HAP-1 (cell line): ENCODE measurements around the gene SYTL1.

Experiments used
- DNase-seq, 2 experiments: peaks; one replicate each; pipeline ENCODE4 v3.0.0-alpha.2; 2016 to 2020; ENCODE audit warnings: low spot score in 2 of 2
- H3K27me3 ChIP-seq: fragments of 250-450 bp; sonication (Bioruptor Pico); 2 replicates; pipeline ENCODE4 v1.5.1; 2020; ENCODE audit warnings: low read depth, mild to moderate bottlenecking, moderate library complexity
- H3K36me3 ChIP-seq: fragments of 250-450 bp; sonication (Bioruptor Pico); replicated peaks from 2 replicates; pipeline ENCODE4 v1.5.1; 2020; ENCODE audit warnings: mild to moderate bottlenecking
- H3K4me1 ChIP-seq: fragments of 250-450 bp; sonication (Bioruptor Pico); 2 replicates; pipeline ENCODE4 v1.5.1; 2020; ENCODE audit warnings: mild to moderate bottlenecking
- H3K4me3 ChIP-seq: fragments of 250-450 bp; sonication (Bioruptor Pico); 2 replicates; pipeline ENCODE4 v1.5.1; 2020; ENCODE audit warnings: mild to moderate bottlenecking, moderate library complexity
- H3K9me3 ChIP-seq: fragments of 250-450 bp; sonication (Bioruptor Pico); 2 replicates; pipeline ENCODE4 v1.5.1; 2020; ENCODE audit warnings: mild to moderate bottlenecking, moderate library complexity
- in situ Hi-C: fragments of 300-500 bp; cut with MboI; formaldehyde crosslinking; loops from 3 replicates; pipeline ENCODE4 v1.14.3; 2020; ENCODE audit warnings: low sequenced_read_pairs, inconsistent platforms, mixed read lengths

The SYTL1 gene

DNA sequence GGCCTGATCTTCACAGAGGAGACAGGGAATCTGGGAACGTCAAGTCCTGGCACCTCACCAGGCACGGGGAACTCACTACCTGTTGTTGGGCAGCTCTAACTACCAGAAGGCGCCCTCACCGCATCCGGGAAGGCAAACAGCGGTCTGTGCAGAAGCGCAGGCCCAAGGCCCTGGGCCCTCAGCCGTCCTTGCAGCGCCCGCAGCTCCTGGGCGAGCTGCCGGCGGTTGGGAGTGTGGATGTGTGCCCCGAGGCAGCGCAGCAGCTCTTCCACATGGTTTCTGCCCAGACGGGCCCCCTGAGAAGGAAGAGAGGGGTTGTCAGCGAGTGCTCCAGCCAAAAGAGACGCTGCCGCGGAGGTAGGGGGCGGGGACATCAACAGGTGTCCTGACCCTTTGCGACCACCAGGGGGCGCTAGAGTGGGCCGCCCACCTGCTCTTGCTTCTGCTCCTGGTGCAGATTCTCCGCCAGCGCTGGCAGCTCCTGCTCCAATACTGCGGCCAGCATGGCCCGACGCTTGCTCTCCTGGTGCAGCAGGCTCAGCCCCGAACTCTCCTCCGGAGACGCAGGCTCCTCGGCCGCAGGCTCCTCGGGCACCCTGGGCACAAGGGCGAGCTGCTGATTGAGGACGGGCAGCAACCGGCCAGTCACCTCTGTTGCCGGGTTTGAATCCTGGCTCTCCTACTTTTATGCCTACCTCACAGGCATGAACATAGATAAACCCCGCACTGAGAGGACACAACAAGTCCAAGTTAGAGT lies 15.6 kb downstream of the SYTL1 start:
- Histone ChIP-seq H3K36me3 (peaks cover 5% of the 10 kb centered on the region; the same call in 1 of the 2 replicates), H3K9me3 (no peaks in the 10 kb centered on the region), H3K4me1 (peaks cover 3% of the 10 kb centered on the region; the same call in 1 of the 2 replicates), H3K4me3 (no peak overlapping the region), H3K27me3 (no peaks in the 10 kb centered on the region)
- peak; percentile 65 to 83 for DNase-seq
- in situ Hi-C loops: no loop called here

DNA sequence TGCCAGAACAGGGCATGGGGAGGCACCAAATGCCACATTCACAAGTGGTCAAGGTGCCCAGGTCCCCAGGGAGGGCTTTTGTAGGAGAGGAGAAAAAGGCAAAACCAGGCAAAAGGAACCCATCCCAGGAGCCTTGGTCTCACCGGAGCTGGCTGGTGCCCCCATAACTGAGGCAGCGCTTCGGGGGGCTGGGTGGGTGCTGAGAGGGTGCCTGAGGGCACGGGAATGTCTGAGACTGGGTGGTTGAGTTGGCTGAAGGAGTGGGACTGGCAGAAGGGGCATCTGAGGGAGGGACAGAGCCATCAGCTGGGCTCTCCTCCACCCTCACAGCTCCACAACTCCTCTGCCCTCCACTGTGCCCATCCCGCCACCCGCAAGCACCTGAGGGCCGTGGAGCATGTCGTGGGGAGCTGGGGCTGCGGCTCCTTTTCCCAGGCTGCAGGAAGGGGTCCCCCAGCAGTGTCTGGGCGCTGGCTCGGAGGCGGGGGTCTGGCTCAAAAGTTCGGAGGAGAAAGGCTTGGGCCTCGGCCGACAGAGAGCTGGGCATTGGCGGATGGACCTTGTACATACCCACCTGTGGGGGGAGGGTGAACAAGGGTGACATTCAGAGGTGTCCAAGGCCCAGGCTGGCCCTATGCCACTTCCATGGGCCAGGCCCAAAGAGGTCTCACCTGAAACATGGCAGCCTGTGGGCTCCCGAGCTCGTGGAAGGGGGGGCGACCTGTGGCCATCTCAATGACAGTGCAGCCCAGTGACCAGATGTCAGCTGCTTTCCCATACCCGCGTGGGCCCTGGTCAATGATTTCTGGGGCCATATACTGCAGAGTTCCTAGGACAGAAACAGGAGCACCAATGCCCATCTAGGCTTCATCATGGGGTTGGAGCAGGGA lies 16.5 kb downstream of the SYTL1 start:
- Histone ChIP-seq H3K36me3 (peaks cover 5% of the 10 kb centered on the region; the same call in 1 of the 2 replicates), H3K27me3 (no peaks in the 10 kb centered on the region), H3K4me1 (peaks cover 3% of the 10 kb centered on the region; the same call in 1 of the 2 replicates), H3K4me3 (no peak overlapping the region), H3K9me3 (no peaks in the 10 kb centered on the region)
- DNase-seq: no peak
- in situ Hi-C loops: no loop called here

DNA sequence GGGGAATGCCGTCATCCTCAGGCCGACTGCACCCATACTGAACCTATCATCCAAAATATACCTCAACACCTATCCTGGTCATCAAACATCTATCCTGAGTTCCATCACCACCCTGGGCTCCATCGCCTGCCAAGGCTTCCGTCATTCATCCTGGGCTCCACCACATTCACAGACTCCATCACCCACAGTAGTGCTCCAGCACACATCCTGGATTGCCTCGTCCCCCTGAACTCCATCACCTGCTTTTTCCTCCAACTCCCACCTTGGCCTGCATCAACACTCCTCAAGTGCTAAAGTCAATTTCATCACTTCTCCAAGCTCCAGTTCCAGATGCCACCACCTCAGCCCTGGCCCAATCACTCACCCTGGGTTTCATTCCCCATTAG lies 17.1 kb downstream of the SYTL1 start:
- Histone ChIP-seq H3K36me3 (peaks cover 5% of the 10 kb centered on the region; the same call in 1 of the 2 replicates), H3K27me3 (no peaks in the 10 kb centered on the region), H3K4me3 (no peak overlapping the region), H3K4me1 (peaks cover 3% of the 10 kb centered on the region; the same call in 1 of the 2 replicates), H3K9me3 (no peaks in the 10 kb centered on the region)
- DNase-seq: no peak
- in situ Hi-C loops: no loop called here

DNA sequence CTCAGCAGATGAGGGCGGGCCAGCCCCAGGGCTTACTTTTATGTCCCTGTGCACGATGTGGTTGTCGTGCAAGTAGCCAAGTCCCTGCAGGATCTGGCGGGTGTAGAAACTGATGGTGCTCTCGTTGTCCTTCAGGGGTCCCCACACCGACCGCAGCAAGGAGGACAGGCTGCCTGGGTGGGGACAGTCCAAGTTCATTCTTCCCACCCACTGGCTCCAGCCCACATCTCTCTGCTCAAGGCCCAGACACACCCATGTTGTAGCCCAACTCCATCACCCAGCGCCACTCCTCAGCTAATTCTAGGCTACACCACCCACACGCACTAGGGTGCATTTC lies 18.0 kb downstream of the SYTL1 start:
- H3K36me3 ChIP-seq: peaks cover 5% of the 10 kb centered on the region; the same call in 1 of the 2 replicates
- no peaks in the 10 kb centered on the region for H3K9me3 ChIP-seq
- in situ Hi-C loops: no loop called here
- H3K4me3 ChIP-seq: no peak overlapping the region
- peaks cover 3% of the 10 kb centered on the region; the same call in 1 of the 2 replicates for H3K4me1 ChIP-seq
- no peaks in the 10 kb centered on the region for H3K27me3 ChIP-seq
- DNase-seq: no peak

DNA sequence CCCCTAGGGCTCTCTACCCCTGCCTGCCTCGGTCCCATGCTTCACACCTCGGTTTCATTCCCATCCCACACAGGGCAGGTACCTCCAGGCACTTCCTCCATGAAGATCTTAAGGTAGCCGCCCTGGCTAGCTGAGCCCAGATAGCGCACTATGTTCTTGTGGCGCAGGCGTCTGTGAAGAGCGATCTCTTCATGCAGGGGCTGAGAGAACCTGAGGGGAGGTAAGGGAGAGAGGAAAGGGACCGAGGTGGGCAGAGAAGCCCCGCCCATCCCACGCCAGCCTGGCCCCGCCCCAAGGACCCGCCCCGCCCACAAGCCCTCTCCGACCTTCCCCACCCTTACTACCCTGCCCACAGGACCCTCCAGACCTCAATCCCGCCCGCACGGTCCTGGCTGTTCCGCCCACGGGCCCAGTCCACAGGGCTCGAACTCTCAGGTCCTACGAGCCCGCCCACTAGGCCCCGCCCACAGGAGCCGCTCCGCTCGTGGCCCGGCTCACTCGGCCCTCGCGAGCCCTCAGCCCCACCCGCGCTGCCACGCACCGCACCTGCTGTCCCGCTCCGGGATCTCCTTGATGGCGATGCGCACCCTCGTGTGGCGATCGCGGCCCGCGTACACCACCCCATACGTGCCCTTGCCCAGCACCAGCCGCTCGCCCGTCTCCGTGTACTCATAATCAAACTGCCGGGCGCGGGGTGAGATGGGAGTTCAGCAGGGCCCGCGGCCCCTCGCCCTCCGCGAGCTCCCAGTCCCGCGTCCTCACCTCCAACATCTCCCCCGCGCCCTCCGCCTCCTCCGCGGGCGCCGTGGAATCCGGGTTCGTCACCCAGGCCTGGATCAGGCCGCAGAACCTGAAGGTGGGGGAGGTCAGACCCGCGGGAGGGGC lies 18.6 kb downstream of the SYTL1 start:
- Histone ChIP-seq H3K4me1 (peaks cover 3% of the 10 kb centered on the region; the same call in 1 of the 2 replicates), H3K4me3 (no peak overlapping the region), H3K36me3 (peaks cover 5% of the 10 kb centered on the region; the same call in 1 of the 2 replicates), H3K9me3 (no peaks in the 10 kb centered on the region), H3K27me3 (no peaks in the 10 kb centered on the region)
- no peak for DNase-seq
- in situ Hi-C loops: no loop called here

DNA sequence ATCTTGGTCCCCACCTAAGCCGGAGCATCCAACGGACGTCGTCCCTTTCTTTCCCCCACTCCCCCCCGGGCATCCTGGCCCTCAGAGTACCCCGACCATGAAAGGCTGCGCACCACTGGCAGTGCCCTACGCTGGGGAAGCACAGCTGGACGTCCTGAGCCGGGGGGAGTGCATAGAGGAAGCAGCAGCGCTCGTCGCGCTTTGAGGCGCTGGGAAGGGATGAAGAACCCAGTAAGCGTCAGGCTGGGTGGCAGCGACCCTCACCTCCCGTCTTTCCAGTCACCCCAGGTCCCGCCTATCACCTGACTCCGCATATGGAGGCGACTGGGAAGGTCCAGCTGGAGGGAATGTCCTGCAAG lies 19.2 kb downstream of the SYTL1 start:
- no peak overlapping the region for H3K4me3 ChIP-seq
- DNase-seq: no peak
- in situ Hi-C loops: no loop called here
- peaks cover 3% of the 10 kb centered on the region; the same call in 1 of the 2 replicates for H3K4me1 ChIP-seq
- H3K36me3 ChIP-seq: peaks cover 3% of the 10 kb centered on the region; the same call in 1 of the 2 replicates
- no peaks in the 10 kb centered on the region for H3K27me3 ChIP-seq
- no peaks in the 10 kb centered on the region for H3K9me3 ChIP-seq

DNA sequence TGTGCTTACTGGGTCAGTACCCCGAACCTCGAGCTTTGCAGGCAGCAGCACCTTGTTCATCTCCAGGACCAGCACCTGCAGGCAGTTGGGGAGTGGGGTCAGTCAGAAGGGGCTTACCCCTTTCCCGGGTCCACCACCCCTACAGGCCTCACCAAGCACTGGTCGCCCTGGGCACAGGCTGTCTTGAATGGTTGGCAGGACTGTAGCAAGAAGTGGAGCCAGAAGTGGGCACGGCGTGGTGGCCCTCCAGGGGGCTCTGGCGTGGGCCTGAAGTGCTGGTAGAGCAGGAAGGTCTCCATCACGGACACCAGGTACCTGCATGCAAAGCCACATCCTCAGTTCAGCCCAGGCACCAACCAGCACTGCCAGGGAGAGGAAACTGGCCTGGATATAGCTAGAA lies 19.7 kb downstream of the SYTL1 start:
- H3K4me3 ChIP-seq: no peak overlapping the region
- peaks cover 3% of the 10 kb centered on the region; the same call in 1 of the 2 replicates for H3K4me1 ChIP-seq
- no peaks in the 10 kb centered on the region for H3K27me3 ChIP-seq
- peaks cover 3% of the 10 kb centered on the region; the same call in 1 of the 2 replicates for H3K36me3 ChIP-seq
- no peak for DNase-seq
- in situ Hi-C loops: no loop called here
- H3K9me3 ChIP-seq: no peaks in the 10 kb centered on the region

DNA sequence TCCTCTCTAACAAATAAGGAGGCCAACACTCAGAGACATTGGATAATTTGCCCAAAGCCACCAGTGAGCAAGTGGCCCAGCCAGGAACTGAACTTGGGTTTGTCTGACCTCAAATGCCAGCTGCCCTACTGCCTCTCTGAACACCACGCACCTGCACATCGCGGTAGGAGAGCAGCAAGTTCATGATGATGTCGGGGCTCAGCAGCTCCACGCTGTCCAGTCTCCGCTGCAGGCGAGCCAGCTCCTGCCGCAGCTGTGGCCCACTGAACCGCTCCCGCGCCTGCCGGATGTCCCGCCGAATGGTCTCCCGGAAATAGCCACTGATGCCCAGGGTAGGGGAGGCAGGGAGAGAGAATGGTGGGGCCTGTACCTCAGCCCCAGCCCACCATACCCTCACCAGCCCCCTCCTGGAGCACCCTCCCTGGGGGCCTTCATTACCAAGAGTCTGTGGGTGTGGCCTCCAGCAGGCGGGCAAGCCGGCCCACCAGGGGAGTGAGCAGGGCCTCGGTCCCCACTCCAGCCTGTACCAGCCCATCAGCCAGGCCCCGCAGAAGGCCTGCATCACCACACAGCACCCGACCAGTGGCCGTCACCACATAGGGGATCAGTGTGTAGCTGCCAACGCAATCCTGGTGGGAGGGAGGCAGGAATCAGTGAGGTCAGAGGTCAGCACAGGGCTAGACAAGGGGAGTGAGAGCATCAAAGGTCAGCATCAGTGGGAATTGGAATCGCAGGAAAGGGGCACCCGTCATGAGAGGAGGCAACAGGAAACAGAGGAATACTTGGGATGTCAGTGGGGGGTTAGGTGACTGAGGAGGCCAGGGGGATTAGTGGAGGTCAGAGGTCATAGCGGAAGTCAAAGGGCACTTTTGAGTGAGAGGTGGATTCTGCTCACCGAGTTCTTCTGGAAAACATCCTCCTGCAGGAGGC lies 22.2 kb downstream of the SYTL1 start:
- Histone ChIP-seq H3K4me3 (no peak overlapping the region), H3K27me3 (no peaks in the 10 kb centered on the region), H3K4me1 (peaks cover 6% of the 10 kb centered on the region; the same call in 1 of the 2 replicates), H3K36me3 (no peaks in the 10 kb centered on the region), H3K9me3 (no peaks in the 10 kb centered on the region)
- in situ Hi-C loops: no loop called here
- no peak for DNase-seq

DNA sequence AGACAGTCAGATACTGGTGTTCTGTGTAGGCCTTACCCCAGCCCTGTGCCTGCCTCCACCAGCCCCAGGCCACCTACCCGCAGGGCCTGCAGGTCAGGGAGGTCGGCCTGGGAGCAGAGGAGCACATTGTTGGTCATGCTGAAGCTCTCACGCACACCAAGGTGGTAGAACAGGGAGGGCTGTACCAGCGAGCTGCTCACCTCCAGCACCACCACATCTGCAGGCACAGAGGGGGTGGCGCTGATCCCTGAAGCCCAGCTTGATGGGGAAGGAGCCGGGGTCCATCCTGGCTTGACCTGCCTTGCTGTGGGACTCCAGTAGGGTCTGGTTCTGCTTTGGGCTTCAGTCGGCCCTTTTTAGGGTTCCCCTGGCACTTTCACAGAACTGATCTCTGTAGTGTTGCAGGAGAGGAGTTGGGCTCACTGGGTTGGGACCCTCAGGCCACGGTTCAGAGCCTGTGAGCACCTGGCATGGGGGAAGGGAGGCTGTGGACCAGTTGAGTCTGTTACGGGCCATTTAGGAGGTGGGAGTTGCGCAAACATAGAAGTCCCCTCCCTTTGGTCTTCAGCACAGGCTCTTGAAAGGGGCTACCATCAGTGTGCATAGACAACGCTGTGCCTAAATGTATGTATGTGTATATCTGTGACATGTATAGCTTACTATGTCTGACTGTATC lies 23.0 kb downstream of the SYTL1 start:
- peaks cover 6% of the 10 kb centered on the region; the same call in 1 of the 2 replicates for H3K4me1 ChIP-seq
- in situ Hi-C loops: no loop called here
- H3K36me3 ChIP-seq: no peaks in the 10 kb centered on the region
- no peak for DNase-seq
- no peaks in the 10 kb centered on the region for H3K27me3 ChIP-seq
- H3K9me3 ChIP-seq: no peaks in the 10 kb centered on the region
- peak overlapping the region; percentile 59 for H3K4me3 ChIP-seq

DNA sequence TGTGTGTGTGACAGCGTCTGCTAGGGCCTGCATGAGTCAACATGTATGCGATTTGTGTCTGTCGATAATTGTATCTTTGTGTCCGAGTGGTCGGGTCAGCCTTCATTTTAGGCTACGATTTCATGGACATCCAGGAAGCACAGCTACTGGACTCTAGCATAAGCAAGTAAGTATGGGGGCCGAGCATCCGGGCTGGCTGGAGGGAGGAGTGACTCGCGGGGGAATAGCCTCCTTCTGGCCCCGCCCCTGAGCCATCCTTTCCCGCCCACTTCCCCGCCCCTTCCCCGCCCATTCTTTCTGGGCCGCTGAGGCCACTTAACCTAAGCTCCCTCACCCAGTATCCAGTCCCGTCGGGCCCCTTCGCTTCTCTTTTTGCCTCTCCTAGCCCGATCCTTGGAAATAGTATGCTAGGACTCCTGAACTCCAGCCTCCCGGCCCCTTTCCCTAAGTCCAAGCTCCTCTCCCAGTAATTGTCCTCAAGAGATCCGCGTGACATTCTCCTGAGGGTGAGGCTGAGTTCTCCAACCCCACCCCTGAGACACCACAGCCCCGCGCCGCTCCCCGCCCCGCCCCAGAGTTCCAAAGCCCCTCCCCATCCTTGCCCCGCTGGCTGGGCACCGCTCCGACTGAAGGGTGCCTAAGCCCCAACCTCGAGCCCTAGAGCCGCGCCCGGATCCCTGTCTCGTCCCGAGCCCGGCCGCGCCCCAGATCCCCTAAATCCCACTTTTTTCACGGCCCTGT lies 23.7 kb downstream of the SYTL1 start:
- in situ Hi-C loops: no loop called here
- DNase-seq: peak; percentile 75 to 93
- H3K4me1 ChIP-seq: peaks cover 6% of the 10 kb centered on the region; the same call in 1 of the 2 replicates

DNA sequence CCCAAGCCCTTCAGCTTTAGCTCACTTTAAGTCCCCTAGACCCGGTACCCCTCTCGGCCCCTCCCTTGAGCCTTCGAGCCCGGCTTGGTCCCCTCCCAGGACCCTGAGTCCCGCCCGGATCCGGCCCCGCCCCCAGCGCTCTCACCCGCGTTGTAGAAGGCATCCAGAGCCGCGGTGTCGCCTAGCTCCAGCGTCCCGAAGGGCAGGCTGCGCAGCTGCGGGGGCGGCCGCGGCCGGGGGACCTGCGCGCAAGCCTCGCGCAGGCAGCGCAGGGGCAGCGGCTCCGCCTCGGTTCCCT lies 24.2 kb downstream of the SYTL1 start:
- peak overlapping the region; percentile 59 for H3K4me3 ChIP-seq
- peaks cover 6% of the 10 kb centered on the region; the same call in 1 of the 2 replicates for H3K4me1 ChIP-seq
- DNase-seq: peak; percentile 73 to 95
- in situ Hi-C loops: no loop called here
- no peaks in the 10 kb centered on the region for H3K27me3 ChIP-seq
- no peaks in the 10 kb centered on the region for H3K9me3 ChIP-seq
- H3K36me3 ChIP-seq: no peaks in the 10 kb centered on the region

More for the DNA sequence above, 23.7 kb downstream of the SYTL1 start:
- no peaks in the 10 kb centered on the region for H3K9me3 ChIP-seq
- no peaks in the 10 kb centered on the region for H3K27me3 ChIP-seq
- H3K36me3 ChIP-seq: no peaks in the 10 kb centered on the region
- H3K4me3 ChIP-seq: peak overlapping the region; percentile 59
